Esophagus muscularis mucosa (tissue), 3 donors: ENCODE results near the gene MAGI2.

Source experiments
- CTCF ChIP-seq, 3 experiments: fragments of 200-600 bp in 2 of 3; fragments of 450-650 bp in 1 of 3; sonication (generic) in 2 of 3; IDR thresholded peaks; one replicate each; pipeline ENCODE4 v1.5.1; 2017 to 2019; ENCODE audit warnings: antibody characterized with exemption in 3 of 3, mild to moderate bottlenecking in 2 of 3, moderate library complexity in 1 of 3
- POLR2A ChIP-seq: fragments of 450-650 bp; IDR thresholded peaks from one replicate; pipeline ENCODE4 v1.6.1; 2017; ENCODE audit warnings: antibody characterized with exemption, moderate library complexity, mild to moderate bottlenecking, low read depth
- POLR2AphosphoS5 ChIP-seq, 2 donors: sonication (generic); formaldehyde crosslinking; IDR thresholded peaks; one replicate each; pipeline ENCODE4 v1.6.1; 2017; ENCODE audit warnings: antibody characterized with exemption in 2 of 2

- TF ChIP-seq CTCF (IDR thresholded peaks at IDR 0.05) (no peak), POLR2A (no peak), POLR2AphosphoS5 (IDR thresholded peaks at IDR 0.05) (no peak)
Observed at GRCh38 chr7:78333530-78334425, 1119.7 kb downstream of the MAGI2 start.
